Measurements from ENCODE around the gene BRINP1. TPM values are rescaled to one million over a fixed set of nuclear protein-coding genes. Genes with fewer than 3 reads are reported as not detected.

Gene BRINP1
- total RNA-seq, 2 experiments from 2014 or later: not detected

DNA sequence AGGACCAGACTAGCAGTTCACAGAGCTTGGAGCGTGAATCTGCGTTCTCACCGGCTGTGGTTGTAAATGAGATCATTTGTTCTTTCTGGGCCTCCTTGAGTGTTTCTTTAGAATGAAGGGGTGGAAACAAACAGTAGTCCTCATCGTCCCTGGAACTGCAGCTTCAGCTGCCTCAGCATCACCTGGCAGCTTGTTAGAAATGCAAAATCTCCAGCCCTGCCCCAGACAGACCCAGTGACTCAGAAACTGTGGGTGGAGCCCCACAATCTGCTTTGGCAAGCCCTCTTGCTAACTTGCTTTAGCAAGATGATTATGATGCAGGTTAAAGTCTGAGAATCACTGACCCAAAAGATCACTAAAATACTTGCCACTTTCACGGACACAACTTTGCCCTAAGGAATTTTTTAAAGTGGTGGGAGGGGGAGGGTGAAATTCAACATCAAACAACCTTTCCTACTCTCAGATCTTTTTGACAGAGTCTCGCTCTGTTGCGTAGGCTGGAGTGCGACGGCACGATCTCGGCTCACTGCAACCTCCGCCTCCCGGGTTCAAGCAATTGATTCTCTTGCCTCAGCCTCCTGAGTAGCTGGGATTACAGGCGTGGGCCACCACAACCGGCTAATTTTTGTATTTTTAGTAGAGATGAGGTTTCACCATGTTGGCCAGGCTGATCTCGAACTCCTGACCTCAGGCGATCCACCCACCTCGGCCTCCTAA lies 86.0 kb downstream of the BRINP1 start:
- ChIA-PET CTCF (no interaction called here), POLR2A (no interaction called here)
- H3K4me1 Mint-ChIP-seq: no peaks in the 10 kb centered on the region
- no peak for DNase-seq
- no peak overlapping the region for H3K4me3 Mint-ChIP-seq
- H3K27me3 Mint-ChIP-seq: peaks cover 4% of the 10 kb centered on the region
- H3K27ac Mint-ChIP-seq: no peak overlapping the region
- H3K36me3 Mint-ChIP-seq (ENCODE audit: low read depth): no peaks in the 10 kb centered on the region
- H3K9me3 Mint-ChIP-seq: no peaks in the 10 kb centered on the region

DNA sequence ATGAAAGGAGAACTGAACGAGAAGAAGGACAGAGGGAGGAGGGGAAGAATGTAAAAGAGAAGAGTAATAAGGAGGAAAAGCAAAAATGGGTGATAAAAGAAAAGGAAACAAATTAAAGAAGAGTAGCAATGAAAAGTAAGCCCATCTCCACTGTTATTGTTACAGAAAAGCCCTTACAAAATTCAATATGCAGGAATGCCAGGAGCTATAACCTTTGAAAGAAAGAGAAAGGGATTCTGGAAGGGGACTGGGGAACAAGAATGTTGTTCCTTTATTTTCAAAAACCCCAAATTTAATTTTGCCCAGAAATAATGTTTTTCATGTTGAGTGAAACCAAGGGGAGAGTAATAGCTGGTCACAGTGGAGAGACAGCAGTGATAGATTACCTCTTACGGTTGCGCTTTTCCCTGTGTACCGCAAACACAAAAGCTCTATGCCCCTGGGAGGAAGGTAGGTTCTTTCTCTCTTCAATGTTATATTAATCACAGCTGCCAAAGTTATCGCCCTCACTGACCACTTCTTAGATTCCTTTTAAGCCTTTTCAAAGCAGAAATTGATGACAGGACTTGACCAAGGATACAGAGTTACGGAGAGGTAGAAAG lies 86.7 kb downstream of the BRINP1 start:
- no peak overlapping the region for H3K27ac Mint-ChIP-seq
- H3K4me3 Mint-ChIP-seq: no peak overlapping the region
- H3K9me3 Mint-ChIP-seq: no peaks in the 10 kb centered on the region
- no peak for DNase-seq
- H3K4me1 Mint-ChIP-seq: no peaks in the 10 kb centered on the region
- ChIA-PET POLR2A (no interaction called here), CTCF (no interaction called here)
- H3K27me3 Mint-ChIP-seq: peaks cover 4% of the 10 kb centered on the region
- H3K36me3 Mint-ChIP-seq (ENCODE audit: low read depth): no peaks in the 10 kb centered on the region

DNA sequence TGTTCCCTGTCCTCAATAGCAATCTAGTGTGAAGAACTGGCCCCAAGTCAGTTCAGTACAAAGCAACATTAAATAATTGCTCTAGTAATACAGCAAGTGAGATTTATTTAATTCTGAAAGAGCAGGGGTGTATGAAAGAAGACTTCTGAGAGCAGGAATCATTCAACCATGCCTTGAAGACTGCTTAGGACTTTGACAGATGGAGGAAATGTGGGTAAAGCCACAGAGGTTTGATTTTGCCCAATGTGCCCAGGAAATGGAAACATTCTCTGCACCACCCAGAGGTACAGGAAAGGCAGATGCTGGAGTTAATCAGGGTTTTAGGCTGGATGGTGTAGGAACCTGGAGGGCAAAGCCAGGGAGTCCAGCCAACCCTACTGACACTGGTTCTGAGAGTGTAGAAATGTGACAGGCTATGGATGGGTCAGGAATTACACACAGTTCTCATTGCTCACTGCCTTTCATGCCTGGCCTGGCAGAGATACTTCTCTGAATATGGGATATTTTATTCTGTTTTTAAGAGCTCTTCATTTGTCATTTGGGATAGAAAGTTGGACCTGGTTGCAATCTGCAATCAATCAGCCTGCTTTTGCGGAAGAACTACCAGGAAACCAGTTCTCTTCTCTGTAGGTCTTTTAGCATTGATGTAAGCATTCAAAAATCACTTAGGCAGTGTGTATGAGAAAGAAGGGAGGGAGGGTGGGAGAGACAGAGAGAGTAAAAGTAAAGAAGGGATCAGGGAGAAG lies 88.3 kb downstream of the BRINP1 start:
- Mint-ChIP-seq H3K4me1 (no peaks in the 10 kb centered on the region), H3K9me3 (no peaks in the 10 kb centered on the region), H3K27ac (no peak overlapping the region), H3K36me3 (ENCODE audit: low read depth) (no peaks in the 10 kb centered on the region), H3K27me3 (peaks cover 4% of the 10 kb centered on the region), H3K4me3 (no peak overlapping the region)
- POLR2A ChIA-PET: no interaction called here
- CTCF ChIA-PET: no interaction called here
- DNase-seq: no peak

DNA sequence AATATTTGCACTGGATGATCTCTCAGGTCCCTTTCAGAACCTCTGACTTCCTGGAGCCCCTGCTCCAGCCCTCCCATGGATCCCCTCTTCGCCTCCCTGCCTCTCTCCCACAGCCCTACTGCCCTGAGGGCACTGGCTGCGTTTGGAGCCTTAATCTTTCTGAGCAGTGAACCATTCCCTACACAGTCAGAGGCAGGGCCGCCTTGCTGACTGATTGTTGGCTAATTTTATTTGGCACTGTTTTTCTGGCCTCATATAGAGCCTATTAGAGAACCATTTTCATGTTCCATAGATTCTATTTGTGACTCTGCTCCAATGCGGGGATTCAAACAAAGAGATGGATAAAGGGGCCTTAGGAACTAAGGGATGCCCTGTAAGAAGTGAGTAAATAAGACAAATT lies 91.1 kb downstream of the BRINP1 start:
- Mint-ChIP-seq H3K27me3 (peaks cover 4% of the 10 kb centered on the region), H3K36me3 (ENCODE audit: low read depth) (no peaks in the 10 kb centered on the region), H3K9me3 (no peaks in the 10 kb centered on the region), H3K4me1 (no peaks in the 10 kb centered on the region), H3K27ac (no peak overlapping the region), H3K4me3 (no peak overlapping the region)
- POLR2A ChIA-PET: no interaction called here
- DNase-seq: no peak
- CTCF ChIA-PET: no interaction called here

DNA sequence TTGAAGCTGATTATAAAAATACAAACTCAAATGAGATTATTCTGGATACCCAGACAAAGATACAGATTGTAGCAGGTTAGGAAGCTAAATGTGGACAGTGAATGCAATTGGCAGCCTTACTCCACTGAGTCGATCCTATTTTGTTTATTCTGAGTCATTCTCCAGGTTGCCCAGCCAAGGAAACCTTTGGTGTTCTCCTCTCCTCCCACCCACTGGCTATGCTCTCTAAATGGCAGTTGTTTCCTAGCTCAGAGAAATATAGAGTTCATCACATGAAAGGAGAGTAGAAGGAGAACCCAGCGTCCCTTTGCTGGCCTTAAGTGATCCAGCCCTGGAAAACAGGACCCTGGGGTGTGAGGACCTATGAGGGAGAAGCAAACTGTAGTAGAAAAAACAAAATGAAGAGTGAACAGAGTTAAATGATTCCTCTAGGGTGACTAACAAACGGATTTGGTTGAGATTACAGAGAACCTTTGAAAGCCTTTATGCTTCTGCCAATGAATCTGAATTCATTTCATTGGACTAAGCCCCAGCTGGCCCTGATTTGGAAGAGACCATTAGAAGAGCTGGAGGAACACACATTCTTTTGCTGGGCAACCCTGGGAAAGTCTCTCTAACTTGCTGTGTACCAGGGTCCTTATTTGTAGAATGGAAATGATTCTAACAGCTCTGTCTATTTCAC lies 95.1 kb downstream of the BRINP1 start:
- Mint-ChIP-seq H3K27me3 (no peaks in the 10 kb centered on the region), H3K4me3 (no peak overlapping the region), H3K27ac (no peak overlapping the region), H3K4me1 (no peaks in the 10 kb centered on the region), H3K36me3 (ENCODE audit: low read depth) (no peaks in the 10 kb centered on the region), H3K9me3 (no peaks in the 10 kb centered on the region)
- POLR2A ChIA-PET: interaction anchor here (0.5 kb wide), 1 partner anchor 64 kb away, joined by 10 read pairs; no protein-coding TSS in a partner anchor
- CTCF ChIA-PET: interaction anchor here (0.5 kb wide), 1 partner anchor 1396 kb away, joined by 3 read pairs; no protein-coding TSS in a partner anchor
- DNase-seq: no peak

DNA sequence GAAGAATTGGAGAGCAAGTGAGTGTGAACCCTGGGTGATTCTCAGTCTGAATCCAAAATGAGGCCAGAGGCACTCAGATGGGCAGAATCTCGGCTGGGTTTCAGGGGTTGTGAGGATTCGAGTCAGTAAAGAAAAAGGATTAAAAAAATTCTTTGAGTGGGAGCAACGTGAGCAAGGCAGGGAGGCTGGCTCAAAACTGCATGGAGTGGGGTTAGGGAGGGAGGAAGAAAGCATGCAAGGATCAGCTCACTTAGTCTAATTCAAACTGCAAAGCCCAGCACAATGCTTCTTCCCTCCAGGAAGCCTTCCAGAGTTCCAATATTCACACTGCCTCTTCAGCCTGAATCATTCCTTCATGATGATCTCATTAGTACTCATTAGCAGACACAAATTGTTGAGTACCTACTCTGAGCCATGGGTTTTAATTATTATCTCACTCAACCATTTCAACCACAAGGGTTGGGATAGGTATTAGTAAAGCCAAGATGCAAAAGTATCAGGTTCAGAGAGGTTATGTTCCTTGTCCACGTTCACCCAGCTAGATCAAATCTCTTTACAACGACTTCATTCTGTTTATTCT lies 95.8 kb downstream of the BRINP1 start:
- Mint-ChIP-seq H3K36me3 (ENCODE audit: low read depth) (no peaks in the 10 kb centered on the region), H3K4me3 (no peak overlapping the region), H3K9me3 (no peaks in the 10 kb centered on the region), H3K27me3 (no peaks in the 10 kb centered on the region), H3K4me1 (no peaks in the 10 kb centered on the region), H3K27ac (no peak overlapping the region)
- DNase-seq: no peak
- ChIA-PET POLR2A (no interaction called here), CTCF (no interaction called here)

DNA sequence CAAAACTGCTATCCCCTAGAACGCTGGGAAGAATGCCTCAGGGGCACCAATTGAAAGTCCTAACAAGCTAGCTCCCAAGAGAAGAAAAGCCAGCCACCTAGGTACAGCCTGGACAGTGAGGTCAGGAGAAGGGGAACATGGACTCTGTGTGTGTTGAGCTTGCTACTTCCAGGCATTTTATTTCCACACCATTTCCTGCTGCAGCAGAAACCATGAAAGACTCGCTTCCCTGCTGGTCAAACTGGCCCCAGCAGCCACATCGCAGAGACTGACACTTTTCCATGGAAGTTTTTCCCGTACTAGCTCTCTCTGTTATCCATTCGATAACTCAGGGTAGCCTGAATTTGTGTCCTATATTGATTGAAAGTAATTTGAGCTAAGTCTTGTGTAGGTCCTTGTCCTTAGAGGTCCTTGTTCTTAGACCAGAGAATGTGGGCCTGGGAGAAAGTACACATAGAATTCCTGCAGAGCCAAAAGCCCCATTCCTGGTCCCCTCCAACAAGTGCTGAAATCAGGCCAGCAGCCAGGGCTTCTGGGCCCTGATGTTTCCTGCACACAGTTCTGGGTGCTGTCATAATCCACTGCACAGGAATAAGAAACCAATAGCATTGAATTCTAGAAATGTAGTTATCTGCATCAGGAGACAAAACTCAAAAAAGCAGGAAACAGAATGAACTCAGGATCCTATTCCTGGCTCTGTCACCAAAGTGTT lies 96.6 kb downstream of the BRINP1 start:
- no peaks in the 10 kb centered on the region for H3K27me3 Mint-ChIP-seq
- POLR2A ChIA-PET: no interaction called here
- H3K9me3 Mint-ChIP-seq: no peaks in the 10 kb centered on the region

DNA sequence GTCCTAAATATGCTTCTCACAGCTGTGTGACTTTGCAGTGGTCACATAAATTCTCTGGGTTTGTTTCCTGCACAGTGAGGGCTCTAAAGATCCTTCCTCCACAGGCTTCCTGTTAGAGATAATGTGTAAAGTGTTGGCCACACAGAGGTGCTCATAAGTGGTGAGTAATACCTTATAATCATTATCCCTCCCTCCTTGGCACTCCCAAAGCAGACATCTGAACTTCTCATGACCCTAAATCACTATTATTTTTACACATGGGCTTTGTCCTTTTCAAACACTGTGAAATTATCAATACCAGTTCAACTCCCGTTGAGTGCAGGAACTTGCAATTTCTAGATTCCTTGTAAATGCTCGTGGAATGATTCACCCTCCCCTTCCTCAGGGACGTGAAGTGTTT lies 100.2 kb downstream of the BRINP1 start:
- Mint-ChIP-seq H3K27ac (no peak overlapping the region), H3K9me3 (no peaks in the 10 kb centered on the region), H3K36me3 (ENCODE audit: low read depth) (no peaks in the 10 kb centered on the region), H3K27me3 (no peaks in the 10 kb centered on the region), H3K4me3 (no peak overlapping the region), H3K4me1 (no peaks in the 10 kb centered on the region)
- ChIA-PET CTCF (no interaction called here), POLR2A (no interaction called here)
- no peak for DNase-seq

More for the DNA sequence above, 96.6 kb downstream of the BRINP1 start:
- no peak overlapping the region for H3K27ac Mint-ChIP-seq
- H3K4me1 Mint-ChIP-seq: no peaks in the 10 kb centered on the region
- no peak overlapping the region for H3K4me3 Mint-ChIP-seq
- H3K36me3 Mint-ChIP-seq (ENCODE audit: low read depth): no peaks in the 10 kb centered on the region
- DNase-seq: no peak
- CTCF ChIA-PET: no interaction called here

DNA sequence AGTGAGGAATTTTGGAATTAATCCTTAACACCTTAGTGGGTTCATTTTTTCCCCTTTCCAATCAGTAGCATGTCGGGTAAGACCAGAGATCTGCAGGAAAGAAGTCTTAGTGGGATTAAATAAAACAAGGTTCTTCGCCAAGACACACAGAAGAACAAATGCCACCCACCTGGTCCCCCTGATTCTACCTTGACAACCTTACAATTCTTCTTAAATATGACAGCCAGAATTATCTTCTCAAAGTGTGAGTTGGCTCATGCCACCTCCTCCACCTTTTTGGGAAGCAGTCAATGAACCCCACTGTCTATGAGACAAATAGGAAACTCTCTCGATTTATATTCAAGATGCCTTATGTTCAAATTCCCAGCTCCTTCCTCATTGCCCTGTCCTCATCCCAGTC lies 105.1 kb downstream of the BRINP1 start:
- no peak for DNase-seq
- Mint-ChIP-seq H3K27ac (no peak overlapping the region), H3K36me3 (ENCODE audit: low read depth) (no peaks in the 10 kb centered on the region), H3K27me3 (no peaks in the 10 kb centered on the region), H3K4me3 (no peak overlapping the region), H3K4me1 (no peaks in the 10 kb centered on the region), H3K9me3 (no peaks in the 10 kb centered on the region)
- CTCF ChIA-PET: no interaction called here
- POLR2A ChIA-PET: no interaction called here

DNA sequence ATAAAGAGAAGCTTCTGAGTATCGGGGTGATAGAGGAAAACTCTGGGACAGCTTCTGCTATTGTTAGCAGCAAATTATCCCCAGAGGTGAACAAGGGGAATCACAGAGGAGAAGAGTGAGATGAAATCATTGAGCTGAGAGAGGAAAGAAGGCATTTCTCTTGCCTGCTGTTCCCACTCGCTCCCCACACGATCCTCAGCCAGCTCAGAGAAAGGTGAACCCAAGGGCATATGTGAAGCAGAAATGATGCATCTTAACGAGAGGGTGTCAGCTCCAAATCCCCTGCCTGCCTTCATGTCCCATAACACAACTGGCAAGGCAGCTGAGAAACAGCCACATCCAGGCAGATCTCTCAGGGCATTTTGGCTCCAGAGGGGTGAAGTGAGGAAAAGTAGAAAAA lies 111.6 kb downstream of the BRINP1 start:
- Mint-ChIP-seq H3K27ac (no peak overlapping the region), H3K4me1 (no peaks in the 10 kb centered on the region), H3K4me3 (no peak overlapping the region), H3K9me3 (no peaks in the 10 kb centered on the region), H3K36me3 (ENCODE audit: low read depth) (no peaks in the 10 kb centered on the region), H3K27me3 (no peaks in the 10 kb centered on the region)
- ChIA-PET CTCF (no interaction called here), POLR2A (no interaction called here)
- DNase-seq: no peak

DNA sequence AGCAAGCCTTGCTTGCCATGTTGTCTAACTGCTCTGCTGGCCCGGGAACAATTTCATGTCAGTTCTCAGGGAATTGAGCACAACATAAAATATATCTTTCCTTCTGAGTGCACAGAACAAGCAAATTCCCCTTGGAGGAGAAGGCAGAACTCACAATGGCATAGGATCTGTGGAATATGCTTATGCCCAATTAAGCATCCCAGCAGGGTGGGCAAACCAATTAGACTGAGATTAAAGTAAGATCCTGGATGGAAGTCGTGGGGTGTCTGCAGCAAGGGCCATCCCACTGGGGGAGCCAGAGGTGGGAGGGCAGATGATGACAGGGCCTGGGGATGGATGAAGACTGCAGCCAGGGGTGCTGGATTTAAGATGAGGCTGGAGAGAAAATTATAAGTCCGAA lies 114.1 kb downstream of the BRINP1 start:
- H3K27ac Mint-ChIP-seq: no peak overlapping the region
- no peaks in the 10 kb centered on the region for H3K9me3 Mint-ChIP-seq
- H3K4me1 Mint-ChIP-seq: no peaks in the 10 kb centered on the region
- ChIA-PET CTCF (no interaction called here), POLR2A (no interaction called here)
- no peaks in the 10 kb centered on the region for H3K36me3 Mint-ChIP-seq (ENCODE audit: low read depth)
- DNase-seq: no peak
- H3K4me3 Mint-ChIP-seq: no peak overlapping the region
- H3K27me3 Mint-ChIP-seq: no peaks in the 10 kb centered on the region

DNA sequence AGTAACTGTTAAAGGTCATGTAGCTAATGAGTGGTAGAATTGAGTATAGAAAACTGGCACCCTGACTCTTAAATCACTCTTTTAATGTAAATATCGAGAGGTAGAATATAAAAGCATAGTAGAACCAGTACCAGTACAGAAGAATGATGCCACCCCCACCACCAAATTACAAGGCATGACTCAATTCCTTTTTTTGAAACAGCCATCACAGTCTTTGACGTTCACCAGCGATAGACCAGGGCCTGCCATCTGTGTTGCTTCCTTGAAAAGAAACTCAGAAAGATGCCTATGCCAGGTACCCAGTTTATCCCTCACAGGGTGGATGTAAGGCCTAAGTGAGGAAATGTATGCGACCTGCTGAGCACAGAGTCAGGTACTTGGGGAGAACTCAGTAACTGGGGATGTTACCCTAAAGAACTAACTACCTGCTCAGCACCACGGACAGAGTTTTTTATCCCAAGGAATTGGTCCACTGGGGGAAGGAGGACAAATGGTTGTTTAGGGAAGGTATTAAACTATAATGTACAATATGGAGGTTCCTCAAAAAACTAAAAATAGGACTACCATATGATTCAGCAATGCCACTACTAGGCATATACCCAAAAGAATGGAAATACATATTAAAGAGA lies 116.5 kb downstream of the BRINP1 start:
- no peaks in the 10 kb centered on the region for H3K27me3 Mint-ChIP-seq
- no peak for DNase-seq
- H3K36me3 Mint-ChIP-seq (ENCODE audit: low read depth): no peaks in the 10 kb centered on the region
- ChIA-PET CTCF (interaction anchor here (0.8 kb wide), 1 partner anchor 11 kb away, joined by 3 read pairs; no protein-coding TSS in a partner anchor), POLR2A (no interaction called here)
- H3K4me1 Mint-ChIP-seq: no peaks in the 10 kb centered on the region
- H3K9me3 Mint-ChIP-seq: no peaks in the 10 kb centered on the region
- no peak overlapping the region for H3K4me3 Mint-ChIP-seq
- no peak overlapping the region for H3K27ac Mint-ChIP-seq

Data from activated CD4-positive, alpha-beta T cell treated with anti-CD3 and anti-CD28 coated beads, Interleukin-2, amount 10 ng/mL, durations not matched to agents 7 days and 5 days (primary cell).